Endodermal cell (in vitro differentiated cells): ENCODE data around the gene HNRNPA0. TPM values are rescaled to one million over a fixed set of nuclear protein-coding genes. Genes with fewer than 3 reads are reported as not detected.
A peak's percentile ranks its signal among the peaks of the same experiment; 100 is the strongest.

Source experiments
- DNase-seq: peaks from one replicate; pipeline ENCODE4 v3.0.0-alpha.2; 2017
- H3K27ac ChIP-seq: 2 replicates; pipeline ENCODE4 v1.5.1; 2013; ENCODE audit warnings: mild to moderate bottlenecking, low read depth, low read length, moderate library complexity
- H3K27me3 ChIP-seq: 2 replicates; pipeline ENCODE4 v1.6.1; 2013; ENCODE audit warnings: mild to moderate bottlenecking, low read length, moderate library complexity; ENCODE audit not compliant: insufficient read depth, control insufficient read depth, poor library complexity, severe bottlenecking
- H3K36me3 ChIP-seq: 2 replicates; pipeline ENCODE4 v1.7.0; 2013; ENCODE audit warnings: mild to moderate bottlenecking, low read length, moderate library complexity; ENCODE audit not compliant: control insufficient read depth, insufficient read depth
- H3K4me1 ChIP-seq: one replicate; pipeline ENCODE4 v1.7.0; 2013; ENCODE audit warnings: low read length; ENCODE audit not compliant: control insufficient read depth, insufficient read depth
- H3K4me3 ChIP-seq: 2 replicates; pipeline ENCODE4 v1.5.1; 2013; ENCODE audit warnings: mild to moderate bottlenecking, low read length, moderate library complexity
- H3K9ac ChIP-seq: 2 replicates; pipeline ENCODE4 v1.6.1; 2013; ENCODE audit warnings: mild to moderate bottlenecking, low read length, moderate library complexity; ENCODE audit not compliant: poor library complexity, severe bottlenecking; ENCODE audit errors: extremely low read depth
- H3K9me3 ChIP-seq: 2 replicates; pipeline ENCODE4 v1.6.1; 2013; ENCODE audit warnings: mild to moderate bottlenecking, low read length, moderate library complexity; ENCODE audit not compliant: control insufficient read depth
- H3K27ac Mint-ChIP-seq: 2 replicates; pipeline ENCODE4 v1.8.0; 2020; ENCODE audit warnings: mixed read lengths
- H3K27me3 Mint-ChIP-seq: 2 replicates; pipeline ENCODE4 v1.8.0; 2021; ENCODE audit warnings: mild to moderate bottlenecking, mixed read lengths; ENCODE audit not compliant: insufficient read depth
- H3K36me3 Mint-ChIP-seq: 2 replicates; pipeline ENCODE4 v1.8.0; 2020; ENCODE audit warnings: low read depth, mixed read lengths
- H3K4me1 Mint-ChIP-seq: 2 replicates; pipeline ENCODE4 v1.8.0; 2020; ENCODE audit warnings: mixed read lengths
- H3K4me3 Mint-ChIP-seq: 2 replicates; pipeline ENCODE4 v1.8.0; 2020; ENCODE audit warnings: mild to moderate bottlenecking, moderate library complexity, mixed read lengths
- H3K9me3 Mint-ChIP-seq: 2 replicates; pipeline ENCODE4 v1.8.0; 2020; ENCODE audit warnings: mild to moderate bottlenecking, mixed read lengths
- WGBS, 2 experiments: methylation state at CpG; one replicate each; pipeline versions ENCODE4 v1.1.5 to v1.1.7; 2013; ENCODE audit warnings: missing lambda C conversion rate in 2 of 2, mixed read lengths in 1 of 2; ENCODE audit not compliant: insufficient coverage in 1 of 2, insufficient read length in 1 of 2; 5-methylcytosine and 5-hydroxymethylcytosine counted together
- total RNA-seq, 2 donors: library from RNA; stranded (reverse); fragmentation: NEBNext Ultra II Directional in 1 of 2; extraction: Animal tissue kit (Norgen Biotek cat#: 25700) in 1 of 2; gene quantifications; 2 replicates in 1 of 2; 3 replicates in 1 of 2; pipeline ENCODE4 v1.2.1, GENCODE V29; 2021
- TF ChIP-seq, protein P1 (sequence below): fragments of 200-600 bp; sonication (generic); conservative IDR thresholded peaks from 2 replicates; pipeline ENCODE4 v1.5.0; 2021; ENCODE audit warnings: antibody characterized with exemption, mild to moderate bottlenecking

HNRNPA0 gene
- total RNA-seq, 2 donors from 2014 or later, result 50.7 to 61.0 TPM

DNA sequence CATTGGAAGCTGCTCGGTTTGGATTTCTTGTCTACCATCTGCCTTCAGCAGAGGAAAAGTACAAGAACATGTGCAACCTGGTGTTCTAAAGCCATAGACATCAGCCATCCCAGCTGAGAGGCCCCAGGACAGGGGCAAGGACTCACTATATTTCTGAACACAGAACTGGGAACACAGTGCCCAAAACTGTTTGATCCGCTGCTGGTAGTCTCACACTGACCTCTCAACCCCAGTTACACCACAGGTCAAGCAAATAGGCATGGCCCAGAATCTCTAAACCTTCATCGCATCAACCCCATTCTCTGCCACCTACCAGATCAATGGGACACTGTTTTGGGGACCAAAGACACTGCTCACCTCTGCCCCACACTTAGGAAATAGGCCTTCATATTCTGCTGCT lies 20.2 kb downstream of the HNRNPA0 start:
- Histone ChIP-seq H3K36me3 (no peaks in the 10 kb centered on the region), H3K9me3 (peaks cover 12% of the 10 kb centered on the region), H3K4me1 (peaks cover 10% of the 10 kb centered on the region), H3K4me3 (peak overlapping the region; percentile 87), H3K9ac (no peak overlapping the region), H3K27ac (no peak overlapping the region), H3K27me3 (no peaks in the 10 kb centered on the region)
- TF ChIP-seq, protein P1, sequence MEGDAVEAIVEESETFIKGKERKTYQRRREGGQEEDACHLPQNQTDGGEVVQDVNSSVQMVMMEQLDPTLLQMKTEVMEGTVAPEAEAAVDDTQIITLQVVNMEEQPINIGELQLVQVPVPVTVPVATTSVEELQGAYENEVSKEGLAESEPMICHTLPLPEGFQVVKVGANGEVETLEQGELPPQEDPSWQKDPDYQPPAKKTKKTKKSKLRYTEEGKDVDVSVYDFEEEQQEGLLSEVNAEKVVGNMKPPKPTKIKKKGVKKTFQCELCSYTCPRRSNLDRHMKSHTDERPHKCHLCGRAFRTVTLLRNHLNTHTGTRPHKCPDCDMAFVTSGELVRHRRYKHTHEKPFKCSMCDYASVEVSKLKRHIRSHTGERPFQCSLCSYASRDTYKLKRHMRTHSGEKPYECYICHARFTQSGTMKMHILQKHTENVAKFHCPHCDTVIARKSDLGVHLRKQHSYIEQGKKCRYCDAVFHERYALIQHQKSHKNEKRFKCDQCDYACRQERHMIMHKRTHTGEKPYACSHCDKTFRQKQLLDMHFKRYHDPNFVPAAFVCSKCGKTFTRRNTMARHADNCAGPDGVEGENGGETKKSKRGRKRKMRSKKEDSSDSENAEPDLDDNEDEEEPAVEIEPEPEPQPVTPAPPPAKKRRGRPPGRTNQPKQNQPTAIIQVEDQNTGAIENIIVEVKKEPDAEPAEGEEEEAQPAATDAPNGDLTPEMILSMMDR, result no peak
- H3K27ac Mint-ChIP-seq, result no peak overlapping the region
- peaks cover 13% of the 10 kb centered on the region for H3K9me3 Mint-ChIP-seq
- H3K4me3 Mint-ChIP-seq, result no peak overlapping the region
- H3K4me1 Mint-ChIP-seq, result peaks cover 16% of the 10 kb centered on the region
- peaks cover 5% of the 10 kb centered on the region for H3K27me3 Mint-ChIP-seq
- WGBS, 2 experiments, result 91 to 100% methylated on average over 2 to 3 of the region's 3 CpGs
- peak; percentile 27 for DNase-seq
- H3K36me3 Mint-ChIP-seq, result no peaks in the 10 kb centered on the region

GRCh38 chr5:137733006-137733405 lies 21.2 kb downstream of the HNRNPA0 start:
- H3K4me3 ChIP-seq, result no peak overlapping the region
- Mint-ChIP-seq H3K36me3 (no peaks in the 10 kb centered on the region), H3K27ac (no peak overlapping the region), H3K27me3 (peaks cover 5% of the 10 kb centered on the region), H3K9me3 (peaks cover 4% of the 10 kb centered on the region), H3K4me1 (peaks cover 16% of the 10 kb centered on the region), H3K4me3 (no peak overlapping the region)
- peaks cover 14% of the 10 kb centered on the region for H3K4me1 ChIP-seq
- H3K9ac ChIP-seq, result no peak overlapping the region
- 74 to 81% methylated on average over 3 of the region's 3 CpGs for WGBS, 2 experiments
- H3K27me3 ChIP-seq, result no peaks in the 10 kb centered on the region
- peak; percentile 11 for DNase-seq
- H3K9me3 ChIP-seq, result peaks cover 3% of the 10 kb centered on the region
- H3K36me3 ChIP-seq, result no peaks in the 10 kb centered on the region
- H3K27ac ChIP-seq, result no peak overlapping the region
- TF ChIP-seq, protein P1, result no peak

- 86 to 92% methylated on average over 3 of the region's 3 CpGs for WGBS, 2 experiments
- TF ChIP-seq, protein P1, result no peak
- H3K27me3 Mint-ChIP-seq, result peaks cover 5% of the 10 kb centered on the region
Measured at GRCh38 chr5:137731176-137731575, 23.0 kb downstream of the HNRNPA0 start.

More at GRCh38 chr5:137731176-137731575, 23.0 kb downstream of the HNRNPA0 start:
- Mint-ChIP-seq H3K27ac (no peak overlapping the region), H3K36me3 (no peaks in the 10 kb centered on the region), H3K4me1 (peaks cover 13% of the 10 kb centered on the region), H3K9me3 (no peaks in the 10 kb centered on the region), H3K4me3 (no peak overlapping the region)
- DNase-seq, result no peak
- H3K4me3 ChIP-seq, result no peak overlapping the region
- H3K4me1 ChIP-seq, result peaks cover 14% of the 10 kb centered on the region
- no peaks in the 10 kb centered on the region for H3K27me3 ChIP-seq
- no peak overlapping the region for H3K9ac ChIP-seq
- H3K27ac ChIP-seq, result no peak overlapping the region
- H3K9me3 ChIP-seq, result no peaks in the 10 kb centered on the region
- H3K36me3 ChIP-seq, result no peaks in the 10 kb centered on the region
